Measurements from ENCODE around the gene IRF5.

The IRF5 gene

DNA sequence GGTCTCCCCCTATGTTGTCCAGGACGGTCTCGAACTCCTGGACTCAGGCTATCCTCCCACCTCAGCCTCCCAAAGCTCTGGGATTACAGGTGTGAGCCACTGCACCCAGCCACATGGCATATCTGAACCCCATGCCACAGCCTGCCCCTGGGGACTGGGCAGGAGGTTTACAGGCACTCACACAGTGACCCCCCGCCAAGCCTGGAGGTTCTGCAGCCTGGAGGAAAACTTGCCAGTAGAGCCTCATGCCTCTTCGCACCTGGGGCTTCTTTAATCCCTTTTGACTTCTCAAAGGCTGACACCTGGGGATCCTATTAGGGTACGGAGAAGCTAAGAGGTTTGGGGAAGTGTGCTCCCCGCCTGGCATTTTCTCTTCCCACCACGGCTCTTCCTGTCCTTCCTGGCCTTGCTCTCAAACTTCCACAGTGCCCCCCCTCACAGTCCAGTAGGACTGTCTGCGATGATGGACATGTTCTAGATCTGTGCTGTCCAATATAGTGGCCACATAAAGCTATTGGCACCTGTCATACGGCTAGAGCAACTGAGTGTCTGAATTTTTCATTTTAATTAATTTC, 15.8 kb upstream of the IRF5 start:
- no peak for DNase-seq

DNA sequence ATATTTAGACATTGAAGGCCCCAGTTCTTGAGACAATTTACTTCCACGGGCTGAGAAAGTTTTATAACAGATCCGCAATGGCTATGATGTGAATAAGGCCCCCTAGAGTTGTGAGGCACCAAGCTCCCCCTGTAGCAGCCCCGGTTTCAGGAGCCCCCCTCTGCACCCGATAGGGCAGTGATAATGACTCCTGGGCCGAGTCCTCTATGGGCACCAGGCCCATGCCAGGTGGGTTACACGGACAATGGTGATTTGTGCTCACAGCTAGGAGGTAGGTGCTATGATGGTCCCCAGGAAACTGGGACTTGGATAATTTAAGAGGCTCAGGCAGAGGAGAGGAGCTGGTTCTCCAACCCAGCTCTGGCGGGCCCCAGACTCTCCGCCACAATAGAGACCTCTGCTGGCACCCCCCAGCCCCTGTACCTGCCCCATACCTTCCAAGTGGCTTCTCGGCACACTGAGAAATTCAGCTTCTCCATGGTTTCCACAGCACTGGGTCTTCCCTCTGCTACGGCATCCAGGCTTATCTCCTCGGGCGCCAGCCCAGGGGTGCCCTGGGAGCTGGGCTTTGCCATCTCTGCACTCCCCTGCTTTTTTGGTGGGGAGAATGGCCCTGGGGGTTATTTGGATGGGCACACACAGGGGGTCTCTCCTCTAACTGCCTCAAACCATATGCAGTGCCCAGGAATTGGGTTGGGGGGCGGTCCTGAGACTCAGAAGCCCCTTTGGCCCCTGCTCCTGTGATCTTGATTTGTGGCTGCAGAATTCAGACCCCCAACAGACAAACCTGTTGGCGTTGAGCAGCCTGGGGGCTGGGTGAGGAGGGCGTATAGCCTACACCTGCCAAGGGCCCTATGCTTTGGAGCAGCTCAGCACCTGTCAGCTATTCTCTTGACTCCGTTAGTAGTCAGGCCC, 15.0 kb upstream of the IRF5 start:
- DNase-seq = no peak

GRCh38 chr7:128923411-128923800, 14.3 kb upstream of the IRF5 start:
- DNase-seq = no peak

- DNase-seq = no peak
Observed at GRCh38 chr7:128924707-128925588, 12.8 kb upstream of the IRF5 start.

GRCh38 chr7:128928159-128928813, 9.4 kb upstream of the IRF5 start:
- no peak for DNase-seq

GRCh38 chr7:128928882-128929788, 8.6 kb upstream of the IRF5 start:
- DNase-seq = no peak

DNA sequence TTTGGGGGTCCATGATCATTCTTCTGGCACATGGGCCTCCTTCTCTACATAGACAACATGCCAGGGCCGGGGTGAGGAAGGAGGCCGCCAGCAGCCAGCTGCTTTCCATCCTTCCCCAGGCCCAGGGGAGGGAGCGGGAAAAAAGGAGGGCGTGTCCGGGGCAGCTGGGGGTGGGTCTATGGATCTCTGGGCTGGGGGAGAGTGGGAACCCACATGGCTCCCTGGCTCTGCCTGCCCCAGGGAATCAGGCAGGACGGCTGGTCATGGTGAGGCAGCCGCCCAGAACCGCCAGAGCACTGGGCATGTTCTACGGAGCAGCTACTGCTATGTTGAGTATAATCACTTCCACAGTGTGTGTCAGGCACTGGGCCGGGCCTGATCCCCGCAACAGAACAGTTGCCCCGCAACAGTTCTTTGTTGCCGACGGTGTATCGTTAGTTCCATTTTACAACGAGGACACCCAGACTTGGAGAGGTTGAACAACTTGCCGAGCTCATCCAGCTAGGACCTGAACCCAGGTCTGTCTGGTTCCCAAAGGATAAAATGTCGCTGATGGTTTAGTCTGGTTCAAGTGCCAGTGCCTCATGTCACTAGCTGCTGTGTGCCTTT, 6.4 kb upstream of the IRF5 start:
- DNase-seq = no peak

- DNase-seq = no peak
Observed at GRCh38 chr7:128931965-128932861, 5.5 kb upstream of the IRF5 start.

GRCh38 chr7:128932862-128933179, 4.9 kb upstream of the IRF5 start:
- DNase-seq = no peak

GRCh38 chr7:128933180-128933891, 4.4 kb upstream of the IRF5 start:
- DNase-seq = no peak

- no peak for DNase-seq
Observed at GRCh38 chr7:128934361-128935341, 3.1 kb upstream of the IRF5 start.

DNA sequence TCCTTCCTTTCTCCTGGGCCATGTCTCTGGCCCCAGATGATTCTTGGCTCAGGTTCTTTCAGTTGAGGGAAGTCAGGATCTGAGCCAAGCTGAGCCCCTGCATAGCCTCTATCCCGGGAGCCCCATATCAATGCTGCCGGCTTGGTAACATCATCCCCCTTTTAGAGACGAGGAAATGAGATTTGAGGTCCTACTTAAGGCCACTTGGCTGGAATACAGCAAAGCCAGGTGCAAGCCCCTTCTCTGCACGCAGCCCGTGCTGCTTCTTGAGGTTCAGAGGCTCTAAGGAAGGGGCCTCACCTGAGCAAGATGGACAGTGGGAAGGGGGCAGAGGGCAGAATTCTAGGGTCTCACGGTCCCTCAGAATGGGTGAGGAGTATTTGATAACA, 2.4 kb upstream of the IRF5 start:
- DNase-seq = no peak

DNA sequence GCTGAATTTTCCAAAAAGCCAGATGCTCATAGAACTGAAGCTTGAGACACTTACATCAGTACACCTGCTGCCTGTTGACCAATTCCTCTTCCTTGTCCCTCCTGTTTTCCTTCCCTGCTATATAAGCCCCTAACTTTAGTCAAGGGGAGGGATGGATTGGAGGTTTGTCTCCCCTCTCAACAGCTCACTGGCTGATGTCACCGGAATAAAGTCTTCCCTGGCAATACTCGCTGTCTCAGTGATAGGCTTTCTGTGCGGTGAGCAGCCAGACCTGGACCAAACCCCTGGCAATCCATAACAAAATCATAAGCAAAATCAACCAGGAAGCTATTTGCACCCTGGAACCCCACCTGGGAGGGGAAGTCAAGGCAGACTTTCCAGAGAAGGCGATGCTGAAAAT, 929 bp upstream of the IRF5 start:
- no peak for DNase-seq

DNA sequence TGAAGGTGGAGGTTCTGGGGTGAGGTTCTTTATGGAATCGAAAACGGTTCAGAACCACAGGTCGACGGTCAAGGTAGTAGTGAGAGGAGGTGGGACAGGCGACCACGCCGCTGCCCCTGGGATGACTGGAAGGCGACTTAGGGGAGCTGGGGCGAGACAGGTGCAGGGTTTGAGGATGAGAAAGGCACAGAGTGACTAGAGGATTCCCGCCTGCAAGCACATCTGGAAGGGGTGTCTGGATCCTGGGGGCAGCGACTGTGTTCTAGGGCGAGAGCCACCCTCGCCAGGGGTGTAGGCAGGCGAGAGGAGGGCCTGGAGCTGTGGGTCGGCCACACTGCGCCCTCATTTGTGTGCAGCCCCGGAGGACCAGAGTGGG, 468 bp upstream of the IRF5 start:
- DNase-seq = no peak

- DNase-seq = no peak
Observed at GRCh38 chr7:128938544-128939074, 882 bp downstream of the IRF5 start.

GRCh38 chr7:128939075-128939860, 1.5 kb downstream of the IRF5 start:
- DNase-seq = no peak

DNA sequence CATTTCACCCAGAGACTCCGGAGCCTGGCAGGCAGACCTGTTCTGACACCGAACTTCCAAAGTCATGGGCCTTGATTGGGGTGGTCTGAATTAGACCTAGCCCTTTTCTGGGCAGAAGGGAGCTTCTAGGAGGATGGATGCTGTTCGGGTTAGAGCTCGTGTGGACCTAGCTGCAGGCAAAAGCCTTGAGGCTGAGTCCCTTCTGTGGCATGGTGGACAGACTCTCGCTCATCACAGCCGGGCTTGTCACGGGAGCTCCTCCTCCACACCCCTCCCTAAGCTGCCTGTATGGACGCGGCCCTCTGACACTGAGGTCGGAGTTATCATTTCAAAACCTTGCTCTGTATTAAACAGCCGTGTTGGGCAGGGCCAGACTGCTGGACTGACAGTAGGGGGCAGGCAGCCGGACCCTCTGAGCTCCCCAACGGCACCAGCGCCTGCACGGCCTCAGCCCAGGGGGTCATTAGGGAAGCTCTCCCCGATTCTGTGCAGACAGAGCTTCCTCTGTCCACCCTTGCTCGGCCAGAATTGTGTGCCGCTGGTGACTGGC, 2.2 kb downstream of the IRF5 start:
- DNase-seq = no peak
